AML-193 (cell line): ENCODE data around the gene GRID2.
"Not testable (repeated sequence)": the region's sequence is repeated elsewhere in the genome, so short reads cannot be mapped to it uniquely, and the experiment has no call there.

Experiments
- DNase-seq, 2 experiments: peaks; one replicate each; lab custom pipeline; 2025; lab: John Stamatoyannopoulos, UW

The GRID2 gene

DNA sequence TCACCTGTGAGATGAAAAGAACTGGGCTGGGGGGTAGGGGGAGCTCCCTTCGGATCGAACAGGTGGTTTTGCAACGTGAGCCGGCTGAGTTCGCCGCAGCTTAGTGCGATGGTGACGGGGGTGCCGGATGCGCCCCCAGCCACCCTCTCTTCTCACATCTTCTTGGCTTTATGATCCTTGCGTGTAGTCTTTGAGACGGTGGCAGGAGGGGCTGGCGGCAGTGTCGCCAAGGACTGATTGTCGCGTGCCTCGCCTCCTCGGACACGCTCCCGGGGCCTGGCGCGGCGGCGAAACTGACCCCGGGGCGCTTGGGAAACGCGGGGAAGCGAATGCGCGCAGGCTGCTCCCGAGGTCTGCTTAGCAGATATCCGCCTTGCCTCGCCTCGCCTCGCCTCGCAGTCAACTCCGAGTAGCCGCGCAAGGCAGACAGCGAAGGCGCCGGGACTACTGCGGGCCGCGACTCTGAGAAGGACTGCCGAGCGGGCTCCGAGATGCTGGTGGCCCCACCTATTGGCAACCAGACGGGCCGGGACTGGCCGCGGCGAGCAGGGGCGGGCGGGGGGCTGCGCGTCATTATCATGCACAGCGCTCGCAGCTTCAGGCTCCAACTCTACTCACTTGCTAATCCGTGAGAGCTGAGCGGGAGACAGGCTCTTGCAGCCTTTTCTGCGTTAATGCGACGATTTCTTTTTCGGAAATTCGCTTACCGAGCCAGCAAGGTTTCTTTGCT, 1.5 kb downstream of the GRID2 start:
- no peak for DNase-seq

GRCh38 chr4:92305878-92306520, 2.2 kb downstream of the GRID2 start:
- DNase-seq, result no peak

DNA sequence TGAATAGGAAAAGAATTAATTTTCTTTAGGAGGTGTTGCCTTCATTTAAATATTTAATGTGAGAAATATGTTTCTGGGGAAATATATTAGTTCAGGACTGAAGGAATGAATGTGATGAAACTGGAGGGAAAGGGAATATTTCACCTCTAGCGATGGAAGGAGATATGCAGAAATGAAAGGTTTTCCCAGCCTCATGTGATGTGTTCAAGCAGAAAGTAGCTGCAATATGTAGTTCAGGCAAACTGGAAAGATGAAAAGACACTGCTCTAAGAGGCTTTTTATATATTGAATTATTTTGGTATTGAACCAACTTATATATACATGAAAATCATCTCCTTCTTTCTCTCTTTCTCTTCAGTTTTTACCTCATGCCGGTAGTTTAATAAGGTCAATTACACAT, 3.4 kb downstream of the GRID2 start:
- no peak for DNase-seq

DNA sequence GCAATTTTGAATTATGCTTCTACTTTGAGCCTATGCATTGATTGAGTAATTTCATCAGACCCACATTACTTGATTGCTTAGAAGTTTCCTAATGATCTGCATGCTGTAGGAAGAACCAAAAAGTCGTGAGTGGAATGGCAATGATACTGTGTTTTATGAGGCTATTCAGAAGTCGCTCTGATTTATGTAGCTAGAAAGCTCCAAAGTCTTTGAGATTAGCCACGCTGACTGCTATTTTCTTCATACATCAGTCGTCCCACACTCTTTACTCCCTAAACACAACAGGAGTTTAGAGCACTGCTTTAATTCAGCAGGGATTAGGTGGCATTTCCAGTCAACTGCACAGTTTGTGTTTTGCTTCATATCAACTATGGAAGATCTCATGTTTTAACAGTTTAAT, 4.1 kb downstream of the GRID2 start:
- no peak for DNase-seq

DNA sequence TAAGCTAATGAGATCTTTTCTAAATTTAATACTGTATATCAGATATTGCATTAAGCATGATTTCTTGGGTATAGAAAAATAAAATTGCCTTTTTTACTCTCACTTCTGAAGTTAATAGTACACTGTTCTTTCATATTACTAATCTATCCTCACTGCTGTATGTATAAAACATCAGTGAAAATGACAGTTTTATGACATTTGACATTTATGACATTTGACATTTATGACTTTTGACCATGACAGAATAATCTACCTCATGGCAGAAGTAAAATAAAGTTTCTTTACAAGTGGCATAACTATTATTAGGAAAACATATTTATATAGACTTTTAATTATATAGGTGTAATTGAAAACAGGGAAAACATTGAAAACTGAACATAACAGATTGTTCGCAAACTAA, 13.3 kb downstream of the GRID2 start:
- no peak for DNase-seq

DNA sequence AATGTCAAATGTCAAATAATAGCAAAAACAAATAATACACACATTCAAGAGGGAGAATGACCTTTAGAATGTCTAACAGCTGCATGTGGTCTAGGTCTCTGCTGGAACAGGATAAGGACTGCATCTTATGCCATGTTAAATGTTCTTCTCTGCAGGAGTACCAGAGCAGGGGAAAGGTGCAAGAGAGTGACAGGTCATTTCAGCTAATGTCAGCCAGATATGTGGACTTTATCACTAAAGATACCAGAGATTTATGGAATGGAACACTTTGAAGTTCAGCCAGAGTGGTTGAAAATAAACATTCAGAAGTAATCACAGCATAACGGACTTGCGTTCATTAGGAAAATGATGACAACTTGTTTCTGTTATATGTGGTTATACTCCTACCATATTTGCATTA, 24.3 kb downstream of the GRID2 start:
- no peak for DNase-seq

DNA sequence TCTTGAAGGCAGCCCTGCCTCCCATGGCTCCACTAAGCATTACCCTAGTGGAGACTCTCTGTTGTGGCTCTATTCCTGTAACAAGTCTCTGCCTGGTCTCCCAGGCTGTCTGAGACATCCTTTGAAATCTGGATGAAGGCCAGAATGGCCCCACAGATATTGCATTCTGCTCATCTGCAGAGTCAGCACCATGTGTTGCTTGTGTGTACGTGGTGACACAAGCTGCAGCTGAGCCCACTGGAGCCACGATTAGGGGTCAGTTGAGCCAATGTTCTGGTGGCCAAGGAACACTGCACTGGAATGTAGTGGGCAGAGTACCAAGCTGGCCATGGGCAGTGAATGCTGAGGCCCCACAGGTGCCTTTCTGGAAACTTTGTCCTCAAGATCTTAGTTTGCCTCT, 29.2 kb downstream of the GRID2 start:
- DNase-seq, result no peak

DNA sequence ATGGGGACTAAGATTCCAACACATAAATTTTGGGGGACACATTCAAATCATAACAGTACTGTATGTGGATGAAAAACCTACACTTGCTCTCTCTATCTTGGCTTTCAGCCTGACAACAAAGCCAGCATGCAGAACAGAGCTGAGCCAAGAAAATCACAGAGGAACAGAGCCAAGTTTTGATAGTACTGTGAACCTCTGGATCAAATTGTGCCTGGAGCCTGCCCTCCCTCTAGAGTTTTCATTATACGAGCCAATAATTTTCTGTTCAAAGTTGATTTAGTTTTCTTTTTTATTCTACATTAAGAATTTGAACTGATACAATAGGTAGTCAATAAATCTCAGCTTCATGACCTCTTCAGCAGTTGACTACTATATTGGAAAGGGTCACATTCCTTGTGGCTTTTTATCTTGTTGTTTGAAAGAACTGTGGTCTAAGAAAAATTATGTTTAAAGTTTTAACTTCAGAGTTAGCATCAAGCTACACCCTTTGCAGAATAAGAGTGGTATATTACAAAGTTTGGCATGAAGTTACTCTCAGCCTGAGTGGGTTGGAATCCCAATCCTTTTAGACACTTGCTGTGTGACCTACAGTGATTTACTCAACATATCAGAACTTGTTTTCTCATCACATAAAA, 31.1 kb downstream of the GRID2 start:
- no peak for DNase-seq

DNA sequence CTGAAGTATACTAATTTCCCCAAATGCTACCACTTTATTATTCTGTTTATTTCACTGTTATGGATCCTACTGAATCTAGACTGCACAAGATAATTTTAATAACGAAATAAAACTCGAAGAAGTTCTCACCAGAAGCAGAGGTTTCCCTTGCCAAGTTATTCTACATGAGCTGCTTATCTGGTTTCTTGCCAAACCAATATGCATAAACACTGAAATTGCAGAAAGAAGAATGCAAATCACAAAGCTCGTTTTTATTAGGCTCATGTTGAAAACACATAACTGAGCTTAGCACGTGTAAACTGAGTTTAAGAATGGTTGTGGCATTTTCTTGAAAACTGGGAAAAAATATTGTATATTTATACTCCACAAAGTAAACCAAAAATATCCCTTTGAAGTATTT, 35.9 kb downstream of the GRID2 start:
- no peak for DNase-seq

- no peak for DNase-seq
Observed at GRCh38 chr4:92344216-92344615, 40.5 kb downstream of the GRID2 start.

GRCh38 chr4:92346289-92346688, 42.5 kb downstream of the GRID2 start:
- DNase-seq, result no peak

DNA sequence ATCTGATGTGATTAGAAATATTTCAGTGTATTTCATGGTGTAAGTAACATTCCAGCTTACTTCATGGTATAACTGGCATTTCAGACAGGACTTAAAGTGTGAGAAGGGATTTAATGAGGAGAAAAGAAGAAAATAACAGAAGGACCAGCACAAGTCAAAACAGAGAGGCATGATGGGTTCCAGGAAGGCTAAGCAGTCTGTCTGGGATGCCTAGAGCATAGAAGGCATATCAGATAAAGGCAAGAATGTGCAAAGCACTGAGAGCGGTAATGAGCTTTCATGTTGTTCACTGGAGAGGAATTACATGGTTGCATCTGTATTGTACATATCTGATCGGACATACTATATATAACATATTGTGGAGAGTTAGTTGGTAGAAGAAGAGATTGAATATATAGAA, 54.2 kb downstream of the GRID2 start:
- no peak for DNase-seq

- no peak for DNase-seq
Observed at GRCh38 chr4:92359491-92359890, 55.7 kb downstream of the GRID2 start.

DNA sequence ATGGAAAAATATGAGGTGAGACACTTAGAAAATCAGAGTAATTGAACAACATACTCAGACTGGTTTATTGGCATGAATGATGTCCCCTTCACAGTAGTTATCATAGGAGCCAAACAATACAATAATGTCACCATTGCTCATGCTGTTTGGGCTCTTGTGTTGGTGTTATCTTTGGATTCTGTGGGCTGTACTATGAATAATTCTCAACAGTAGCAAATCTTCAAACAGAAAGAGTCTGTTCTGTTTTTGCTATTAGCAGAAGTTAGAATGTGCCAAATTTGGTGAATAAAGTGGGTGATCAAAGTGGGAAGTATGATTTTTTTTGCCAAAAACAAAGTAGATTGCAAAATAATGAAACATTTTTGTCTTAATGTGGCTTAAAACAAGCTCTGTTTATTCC, 58.3 kb downstream of the GRID2 start:
- no peak for DNase-seq

DNA sequence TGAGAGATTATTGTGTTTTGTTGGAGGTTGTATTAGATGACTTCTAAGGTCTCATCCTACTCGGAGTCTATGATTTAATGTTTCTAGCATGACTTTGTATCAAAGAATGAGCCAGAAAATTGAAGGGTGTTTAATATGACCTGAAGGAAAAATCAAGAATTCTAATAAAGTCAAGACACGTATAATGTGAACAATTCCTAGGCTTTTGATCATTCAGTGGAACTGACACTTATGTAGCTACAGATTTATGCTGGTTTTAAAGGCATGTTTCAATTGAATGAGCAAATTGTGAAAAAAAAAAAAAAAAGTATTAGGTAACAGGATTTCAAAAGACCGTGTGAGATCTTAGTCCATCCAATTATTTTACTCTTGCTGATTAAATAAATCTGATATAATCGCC, 64.9 kb downstream of the GRID2 start:
- no peak for DNase-seq

GRCh38 chr4:92381616-92382015, 77.8 kb downstream of the GRID2 start:
- DNase-seq, result no peak

- no peak for DNase-seq
Observed at GRCh38 chr4:92382128-92382527, 78.4 kb downstream of the GRID2 start.

DNA sequence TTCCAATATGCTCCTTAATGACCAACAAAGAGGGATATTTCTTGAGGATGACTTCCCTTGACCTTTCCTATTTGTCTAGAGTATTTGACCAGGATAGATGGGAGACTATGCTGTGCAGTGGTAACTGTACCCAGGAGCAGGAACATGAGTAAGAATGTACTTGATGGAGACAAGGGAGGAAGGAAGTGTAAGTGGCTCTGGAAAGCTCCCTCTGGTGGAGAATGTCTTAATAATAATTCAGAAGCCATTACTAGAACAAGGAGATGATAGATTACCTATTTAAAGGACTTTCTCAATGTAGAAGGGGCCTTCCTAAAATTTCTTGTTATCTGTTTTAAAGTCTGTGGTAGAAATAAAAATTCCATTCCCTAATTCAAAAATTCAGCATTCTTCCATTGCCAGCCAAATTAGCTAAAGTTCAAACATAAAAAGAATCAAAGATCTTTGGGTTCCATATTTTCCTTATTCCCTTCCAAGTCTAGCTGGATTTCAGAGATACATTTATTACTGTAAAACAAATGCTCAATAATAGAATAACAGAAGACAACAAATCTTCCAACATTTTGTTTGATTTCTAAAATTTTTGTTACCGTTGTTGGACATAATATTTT, 83.8 kb downstream of the GRID2 start:
- DNase-seq, result peak; percentile 30 to 57

GRCh38 chr4:92399032-92399431, 95.3 kb downstream of the GRID2 start:
- no peak for DNase-seq

GRCh38 chr4:92403525-92403924, 99.8 kb downstream of the GRID2 start:
- not testable (repeated sequence) for DNase-seq

DNA sequence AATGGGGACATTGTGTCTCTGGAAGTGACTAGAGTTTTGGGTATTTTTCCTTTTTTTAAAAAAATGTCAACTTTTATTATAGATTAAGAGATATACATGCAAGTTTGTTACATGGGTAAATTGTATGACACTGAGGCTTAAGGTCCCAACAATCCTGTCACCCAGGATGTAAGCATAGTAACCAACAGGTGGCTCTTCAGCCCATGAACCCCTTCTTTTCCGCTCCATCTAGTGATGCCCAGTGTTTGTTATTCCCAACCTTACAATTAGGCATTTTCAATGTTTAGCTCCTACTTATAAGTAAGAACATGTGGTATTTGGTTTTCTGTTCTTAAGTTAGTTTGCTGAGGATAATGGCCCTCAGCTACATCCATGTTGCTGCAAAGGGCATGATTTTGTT, 102.7 kb downstream of the GRID2 start:
- DNase-seq, result no peak

GRCh38 chr4:92421920-92422319, 118.2 kb downstream of the GRID2 start:
- no peak for DNase-seq

GRCh38 chr4:92433272-92433758, 129.5 kb downstream of the GRID2 start:
- no peak for DNase-seq
